Loucy (cell line): ENCODE data around the gene SVEP1.

ENCODE experiments used
- H2AFZ ChIP-seq: fragments of 200-600 bp; sonication (generic); 2 replicates; pipeline ENCODE4 v1.6.0; 2016; ENCODE audit warnings: antibody characterized with exemption, mild to moderate bottlenecking, low read length, moderate library complexity
- H3F3A ChIP-seq: fragments of 200-600 bp; 2 replicates; pipeline ENCODE4 v1.6.0; 2016; ENCODE audit warnings: antibody characterized with exemption, low read depth, mild to moderate bottlenecking
- H3K27me3 ChIP-seq: fragments of 200-600 bp; sonication (generic); 2 replicates; pipeline ENCODE4 v1.6.1; 2014; ENCODE audit warnings: low read length, mild to moderate bottlenecking; ENCODE audit not compliant: insufficient read depth, poor library complexity, severe bottlenecking
- H3K36me3 ChIP-seq: fragments of 200-600 bp; sonication (generic); 2 replicates; pipeline ENCODE4 v1.6.1; 2016; ENCODE audit warnings: low read length; ENCODE audit not compliant: insufficient read depth
- H3K4me1 ChIP-seq: fragments of 200-600 bp; sonication (generic); 2 replicates; pipeline ENCODE4 v1.5.1; 2014; ENCODE audit warnings: low read length, mild to moderate bottlenecking; ENCODE audit not compliant: insufficient read depth, poor library complexity, severe bottlenecking
- H3K4me2 ChIP-seq: fragments of 200-600 bp; sonication (generic); 2 replicates; pipeline ENCODE4 v1.6.0; 2014; ENCODE audit warnings: antibody characterized with exemption, low read length, low read depth, mild to moderate bottlenecking; ENCODE audit not compliant: poor library complexity, severe bottlenecking
- H3K4me3 ChIP-seq: fragments of 200-600 bp; sonication (generic); 2 replicates; pipeline ENCODE4 v1.5.1; 2014; ENCODE audit warnings: low read length, mild to moderate bottlenecking, mixed read lengths; ENCODE audit not compliant: poor library complexity, severe bottlenecking
- H3K79me2 ChIP-seq: fragments of 200-600 bp; sonication (generic); 2 replicates; pipeline ENCODE4 v1.6.1; 2014; ENCODE audit warnings: low read length; ENCODE audit not compliant: insufficient read depth
- H3K9ac ChIP-seq: fragments of 200-600 bp; sonication (generic); 2 replicates; pipeline ENCODE4 v1.6.0; 2014; ENCODE audit warnings: mild to moderate bottlenecking, low read depth, low read length, moderate library complexity; ENCODE audit not compliant: poor library complexity, severe bottlenecking
- H3K9me2 ChIP-seq: fragments of 200-600 bp; sonication (generic); replicated peaks from 2 replicates; pipeline ENCODE4 v1.6.1; 2016; ENCODE audit warnings: low read depth, low read length, mixed read lengths
- H3K9me3 ChIP-seq: fragments of 200-600 bp; sonication (generic); 2 replicates; pipeline ENCODE4 v1.6.1; 2014; ENCODE audit warnings: mild to moderate bottlenecking, antibody characterized with exemption, low read length, low read depth; ENCODE audit not compliant: insufficient read depth
- H4K20me1 ChIP-seq: fragments of 200-600 bp; sonication (generic); 2 replicates; pipeline ENCODE4 v1.6.0; 2014; ENCODE audit warnings: antibody characterized with exemption, low read length, mild to moderate bottlenecking; ENCODE audit not compliant: insufficient read depth, poor library complexity, severe bottlenecking
- CTCF ChIP-seq: fragments of 200-600 bp; sonication (generic); conservative IDR thresholded peaks from 2 replicates; pipeline ENCODE4 v1.5.1; 2014; ENCODE audit warnings: mild to moderate bottlenecking, antibody characterized with exemption, low read length
- EZH2phosphoT487 ChIP-seq: fragments of 200-600 bp; IDR thresholded peaks from 2 replicates; pipeline ENCODE4 v1.6.1; 2018; ENCODE audit warnings: antibody characterized with exemption, mild to moderate bottlenecking, moderate library complexity, borderline replicate concordance

Gene SVEP1

DNA sequence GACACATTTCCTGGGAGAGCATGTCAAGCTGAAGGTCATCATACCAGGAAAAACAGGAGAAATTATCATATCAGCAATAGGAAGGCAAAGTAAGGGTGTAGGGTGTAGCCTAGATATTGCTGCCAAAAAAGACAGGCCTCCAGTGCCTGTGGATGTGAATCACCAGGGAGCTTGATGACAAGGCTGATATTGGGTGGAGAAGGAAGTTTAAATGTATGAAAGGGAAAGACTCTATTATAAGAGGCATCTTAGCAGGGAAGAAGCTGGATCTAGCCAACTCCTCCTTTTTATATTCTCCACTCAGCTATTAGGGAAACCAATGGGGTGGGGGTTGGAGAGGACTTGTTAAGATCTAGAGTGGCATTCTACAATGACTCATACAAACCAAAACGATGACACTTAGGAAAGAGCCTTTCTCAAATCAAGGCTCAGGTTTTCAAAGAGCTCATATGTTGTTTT lies 228.5 kb downstream of the SVEP1 start:
- Histone ChIP-seq H3K36me3 (no peaks in the 10 kb centered on the region), H3K79me2 (no peaks in the 10 kb centered on the region), H2AFZ (no peak overlapping the region), H4K20me1 (no peaks in the 10 kb centered on the region), H3F3A (no peaks in the 10 kb centered on the region), H3K9me3 (no peaks in the 10 kb centered on the region), H3K9ac (no peak overlapping the region), H3K9me2 (no peaks in the 10 kb centered on the region), H3K4me2 (no peak overlapping the region), H3K4me1 (no peaks in the 10 kb centered on the region), H3K4me3 (no peak overlapping the region), H3K27me3 (no peaks in the 10 kb centered on the region)
- TF ChIP-seq EZH2phosphoT487 (no peak), CTCF (no peak)

GRCh38 chr9:110346325-110346724 lies 233.2 kb downstream of the SVEP1 start:
- no peak overlapping the region for H3K4me2 ChIP-seq
- no peaks in the 10 kb centered on the region for H3K9me2 ChIP-seq
- no peaks in the 10 kb centered on the region for H3K79me2 ChIP-seq
- no peaks in the 10 kb centered on the region for H4K20me1 ChIP-seq
- H3K9ac ChIP-seq, result no peak overlapping the region
- H2AFZ ChIP-seq, result no peak overlapping the region
- no peaks in the 10 kb centered on the region for H3K9me3 ChIP-seq
- no peaks in the 10 kb centered on the region for H3K36me3 ChIP-seq
- no peaks in the 10 kb centered on the region for H3K4me1 ChIP-seq
- no peak overlapping the region for H3K4me3 ChIP-seq
- TF ChIP-seq EZH2phosphoT487 (no peak), CTCF (no peak)
- no peaks in the 10 kb centered on the region for H3K27me3 ChIP-seq
- no peaks in the 10 kb centered on the region for H3F3A ChIP-seq

DNA sequence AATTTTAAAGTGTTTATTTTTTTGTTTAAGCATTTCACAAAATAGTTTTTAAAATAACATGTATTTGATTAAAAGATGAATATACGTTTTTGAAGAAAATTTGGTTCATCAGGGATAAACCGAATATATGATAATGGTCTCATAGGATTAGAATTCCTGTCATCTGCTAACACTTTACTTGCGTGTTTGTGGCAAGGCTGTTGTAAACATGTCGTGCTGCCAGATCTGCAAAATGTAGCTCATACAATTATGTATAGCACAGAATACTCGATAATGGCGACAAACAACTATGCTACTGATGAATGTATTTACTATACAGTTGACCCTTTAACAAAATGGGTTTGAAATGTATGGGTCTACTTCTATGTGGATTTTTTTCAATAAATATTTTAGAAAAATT lies 234.7 kb downstream of the SVEP1 start:
- Histone ChIP-seq H3K79me2 (no peaks in the 10 kb centered on the region), H3K9me3 (no peaks in the 10 kb centered on the region), H3K9me2 (no peaks in the 10 kb centered on the region), H3K27me3 (no peaks in the 10 kb centered on the region), H3K9ac (no peak overlapping the region), H3K4me2 (no peak overlapping the region), H4K20me1 (no peaks in the 10 kb centered on the region), H2AFZ (no peak overlapping the region), H3K4me1 (no peaks in the 10 kb centered on the region), H3K4me3 (no peak overlapping the region), H3K36me3 (no peaks in the 10 kb centered on the region), H3F3A (no peaks in the 10 kb centered on the region)
- TF ChIP-seq CTCF (no peak), EZH2phosphoT487 (no peak)
